Measurements from ENCODE around the gene CHN2.

DNA sequence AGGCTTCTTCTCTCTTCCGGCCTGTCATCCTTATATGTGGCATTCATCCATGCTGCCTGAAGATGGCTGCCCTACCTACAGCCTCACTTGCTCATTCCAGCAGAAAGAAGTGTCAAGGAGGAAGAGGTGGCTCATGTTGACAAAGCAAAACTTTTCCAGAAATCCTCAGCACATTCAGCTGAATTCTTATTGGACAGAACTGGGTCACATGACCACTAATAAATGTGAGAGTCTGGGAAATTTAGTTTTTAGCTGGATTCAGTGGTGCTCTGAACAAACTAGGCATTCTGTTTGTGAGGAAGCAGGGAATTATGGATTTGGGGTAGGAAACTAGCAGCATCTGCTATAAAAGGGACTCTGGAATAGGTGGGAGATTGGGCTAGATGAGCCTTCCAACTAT lies 58.6 kb downstream of the CHN2 start:
- TF ChIP-seq CTCF (IDR thresholded peaks at IDR 0.05) (no peak), EZH2phosphoT487 (IDR thresholded peaks at IDR 0.05) (no peak)
